Measurements from ENCODE around the gene COQ10A.
"Not testable (repeated sequence)": the region's sequence is repeated elsewhere in the genome, so short reads cannot be mapped to it uniquely, and the experiment has no call there.

The COQ10A gene

DNA sequence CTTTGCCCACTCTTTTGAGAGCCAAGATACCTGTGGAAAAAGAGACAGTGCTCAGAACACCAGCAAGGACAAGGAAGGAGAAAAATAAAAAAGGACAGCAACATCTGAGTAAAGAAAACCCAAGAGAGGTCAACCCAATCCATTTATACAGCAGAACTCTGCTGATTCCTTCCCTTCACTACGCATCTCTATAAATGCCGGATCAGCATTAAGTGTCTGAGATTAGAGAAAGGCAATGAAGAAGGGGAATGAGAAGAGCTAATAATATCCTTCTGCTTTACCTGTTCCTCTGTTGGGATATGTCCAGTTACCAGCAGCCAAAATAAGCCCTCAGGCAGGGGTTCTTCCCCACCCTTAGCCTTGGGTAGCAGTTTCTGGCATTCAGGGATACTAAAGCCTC is 15.8 kb downstream of the COQ10A start:
- no peak for DNase-seq (ENCODE audit: low spot score)
- ChIA-PET POLR2A (ENCODE audit: low non-redundant PET) (no interaction called here), CTCF (no interaction called here)
- TF ChIP-seq, protein P1, sequence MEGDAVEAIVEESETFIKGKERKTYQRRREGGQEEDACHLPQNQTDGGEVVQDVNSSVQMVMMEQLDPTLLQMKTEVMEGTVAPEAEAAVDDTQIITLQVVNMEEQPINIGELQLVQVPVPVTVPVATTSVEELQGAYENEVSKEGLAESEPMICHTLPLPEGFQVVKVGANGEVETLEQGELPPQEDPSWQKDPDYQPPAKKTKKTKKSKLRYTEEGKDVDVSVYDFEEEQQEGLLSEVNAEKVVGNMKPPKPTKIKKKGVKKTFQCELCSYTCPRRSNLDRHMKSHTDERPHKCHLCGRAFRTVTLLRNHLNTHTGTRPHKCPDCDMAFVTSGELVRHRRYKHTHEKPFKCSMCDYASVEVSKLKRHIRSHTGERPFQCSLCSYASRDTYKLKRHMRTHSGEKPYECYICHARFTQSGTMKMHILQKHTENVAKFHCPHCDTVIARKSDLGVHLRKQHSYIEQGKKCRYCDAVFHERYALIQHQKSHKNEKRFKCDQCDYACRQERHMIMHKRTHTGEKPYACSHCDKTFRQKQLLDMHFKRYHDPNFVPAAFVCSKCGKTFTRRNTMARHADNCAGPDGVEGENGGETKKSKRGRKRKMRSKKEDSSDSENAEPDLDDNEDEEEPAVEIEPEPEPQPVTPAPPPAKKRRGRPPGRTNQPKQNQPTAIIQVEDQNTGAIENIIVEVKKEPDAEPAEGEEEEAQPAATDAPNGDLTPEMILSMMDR (conservative IDR thresholded peaks at IDR 0.05; ENCODE audit: low read depth): no peak
- H3K27ac ChIP-seq: no peak overlapping the region

DNA sequence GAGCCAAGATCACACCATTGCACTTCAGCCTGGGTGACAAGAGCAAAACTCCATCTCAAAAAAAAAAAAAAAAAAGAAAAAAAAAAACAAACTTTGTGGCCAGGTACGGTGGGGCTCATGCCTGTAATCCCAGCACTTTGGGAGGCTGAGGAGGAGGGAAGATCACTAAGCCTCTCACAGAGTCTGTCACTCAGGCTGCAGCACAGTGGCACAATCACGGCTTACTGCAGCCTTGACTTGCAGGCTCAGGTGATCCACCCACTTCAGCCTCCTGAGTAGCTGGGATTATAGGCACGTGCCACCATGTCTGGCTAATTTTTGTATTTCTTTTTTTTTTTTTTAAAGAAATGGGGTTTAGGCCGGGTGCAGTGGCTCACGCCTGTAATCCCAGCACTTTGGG is 17.5 kb downstream of the COQ10A start:
- DNase-seq (ENCODE audit: low spot score); H3K27ac ChIP-seq: not testable (repeated sequence)
- POLR2A ChIA-PET (ENCODE audit: low non-redundant PET): interaction anchor here (0.5 kb wide), 1 partner anchor 296 kb away, joined by 6 read pairs; no protein-coding TSS in a partner anchor
- CTCF ChIA-PET: interaction anchor here (0.6 kb wide), 1 partner anchor 110 kb away, joined by 6 read pairs; no protein-coding TSS in a partner anchor

GRCh38 chr12:56286044-56286830 is 19.5 kb downstream of the COQ10A start:
- TF ChIP-seq, protein P1 (conservative IDR thresholded peaks at IDR 0.05; ENCODE audit: low read depth): no peak
- POLR2A ChIA-PET (ENCODE audit: low non-redundant PET): no interaction called here
- H3K27ac ChIP-seq: no peak overlapping the region
- DNase-seq (ENCODE audit: low spot score): no peak
- CTCF ChIA-PET: interaction anchor here (0.6 kb wide), 1 partner anchor 24 kb away, joined by 3 read pairs; no protein-coding TSS in a partner anchor

- DNase-seq (ENCODE audit: low spot score): no peak
- H3K27ac ChIP-seq: no peak overlapping the region
- TF ChIP-seq, protein P1 (conservative IDR thresholded peaks at IDR 0.05; ENCODE audit: low read depth): no peak
- ChIA-PET POLR2A (ENCODE audit: low non-redundant PET) (no interaction called here), CTCF (interaction anchor here (0.6 to 1.3 kb wide), 2 partner anchors 22 to 176 kb away, joined by 4 to 5 read pairs; partner anchors contain the start of gene COQ10A)
Observed at GRCh38 chr12:56288705-56289387, 22.1 kb downstream of the COQ10A start.

GRCh38 chr12:56293795-56294194 is 27.1 kb downstream of the COQ10A start:
- CTCF ChIA-PET: no interaction called here
- DNase-seq (ENCODE audit: low spot score): no peak
- POLR2A ChIA-PET (ENCODE audit: low non-redundant PET): no interaction called here
- TF ChIP-seq, protein P1 (conservative IDR thresholded peaks at IDR 0.05; ENCODE audit: low read depth): no peak
- H3K27ac ChIP-seq: no peak overlapping the region

GRCh38 chr12:56296295-56296694 is 29.6 kb downstream of the COQ10A start:
- POLR2A ChIA-PET (ENCODE audit: low non-redundant PET): no interaction called here
- TF ChIP-seq, protein P1 (conservative IDR thresholded peaks at IDR 0.05; ENCODE audit: low read depth): no peak
- DNase-seq (ENCODE audit: low spot score): no peak
- CTCF ChIA-PET: no interaction called here
- H3K27ac ChIP-seq: peak overlapping the region; percentile 28; the same call in 1 of the 2 replicates

Measured in RWPE1 (cell line).